Measurements from ENCODE around the gene CPNE4.
A peak's percentile ranks its signal among the peaks of the same experiment; 100 is the strongest.
"Not testable (repeated sequence)": the region's sequence is repeated elsewhere in the genome, so short reads cannot be mapped to it uniquely, and the experiment has no call there.

Gene CPNE4

GRCh38 chr3:132016061-132017041 lies 18.5 kb downstream of the CPNE4 start:
- no peak for DNase-seq (ENCODE audit: low read depth)

DNA sequence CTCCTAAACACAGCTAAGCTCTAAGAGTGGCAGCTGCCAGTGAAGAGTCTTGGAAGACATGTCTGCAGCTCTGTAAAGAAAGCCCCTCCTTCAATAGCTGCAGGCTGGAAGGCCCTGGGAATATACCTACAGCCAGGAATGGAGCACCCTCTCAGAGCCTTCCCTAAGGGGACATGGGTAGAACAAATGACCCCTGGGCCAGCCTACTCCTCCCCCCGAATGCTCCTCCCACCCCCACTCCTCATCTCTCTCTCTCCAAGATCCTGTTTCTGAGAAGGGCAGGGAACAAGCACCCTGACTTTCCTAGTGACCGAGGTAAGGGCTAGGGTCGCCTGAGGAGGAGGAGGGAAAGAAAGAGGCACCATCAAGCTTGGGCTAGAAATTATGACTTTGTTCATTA lies 20.7 kb downstream of the CPNE4 start:
- no peak for DNase-seq (ENCODE audit: low read depth)

- no peak for DNase-seq (ENCODE audit: low read depth)
Measured at GRCh38 chr3:132009241-132009640, 25.6 kb downstream of the CPNE4 start.

GRCh38 chr3:132008837-132009236 lies 26.0 kb downstream of the CPNE4 start:
- no peak for DNase-seq (ENCODE audit: low read depth)

GRCh38 chr3:132007617-132008016 lies 27.2 kb downstream of the CPNE4 start:
- DNase-seq (ENCODE audit: low read depth), result no peak

- no peak for DNase-seq (ENCODE audit: low read depth)
Measured at GRCh38 chr3:132006605-132007204, 28.1 kb downstream of the CPNE4 start.

DNA sequence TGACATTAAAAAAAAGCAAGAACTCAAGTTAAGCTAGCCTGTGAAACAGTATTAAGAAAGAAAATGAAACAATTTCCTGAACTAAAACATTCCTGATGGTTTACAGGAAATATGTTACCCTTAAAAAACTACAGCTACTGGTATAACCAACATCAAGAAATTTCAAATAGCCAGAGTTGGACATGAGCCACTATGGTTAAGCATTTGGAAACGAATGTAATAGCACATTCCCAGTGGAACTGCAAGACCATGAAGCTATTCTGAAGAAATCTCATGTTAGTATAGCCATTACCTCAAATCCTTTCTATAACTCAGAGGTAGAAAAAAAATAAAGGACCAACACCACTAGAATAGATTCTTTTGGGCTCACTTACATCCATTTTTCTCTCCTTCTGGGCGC lies 30.2 kb downstream of the CPNE4 start:
- peak; percentile 51 for DNase-seq (ENCODE audit: low read depth)

GRCh38 chr3:132003685-132004084 lies 31.1 kb downstream of the CPNE4 start:
- DNase-seq (ENCODE audit: low read depth), result no peak

GRCh38 chr3:132001999-132002398 lies 32.8 kb downstream of the CPNE4 start:
- DNase-seq (ENCODE audit: low read depth), result no peak

- DNase-seq (ENCODE audit: low read depth), result no peak
Measured at GRCh38 chr3:132001036-132001435, 33.8 kb downstream of the CPNE4 start.

DNA sequence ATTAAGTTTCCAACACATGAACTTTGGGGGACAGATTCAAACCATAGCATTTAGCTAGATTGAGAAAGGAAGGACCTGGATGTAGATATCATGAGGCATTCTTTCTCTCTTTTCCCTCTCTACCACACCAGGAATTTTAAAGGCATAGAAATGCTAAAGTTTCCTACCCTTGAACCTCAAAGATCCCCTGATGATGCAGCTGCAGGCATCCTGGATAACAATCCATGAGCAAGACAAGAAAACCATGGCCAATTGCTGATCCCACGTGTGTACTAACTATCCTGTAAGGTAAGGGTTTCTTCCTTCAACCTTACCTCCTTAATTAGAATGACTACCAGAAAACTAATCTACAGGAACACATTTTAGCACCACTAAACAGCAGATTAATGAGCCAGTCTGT lies 36.8 kb downstream of the CPNE4 start:
- DNase-seq (ENCODE audit: low read depth), result no peak

DNA sequence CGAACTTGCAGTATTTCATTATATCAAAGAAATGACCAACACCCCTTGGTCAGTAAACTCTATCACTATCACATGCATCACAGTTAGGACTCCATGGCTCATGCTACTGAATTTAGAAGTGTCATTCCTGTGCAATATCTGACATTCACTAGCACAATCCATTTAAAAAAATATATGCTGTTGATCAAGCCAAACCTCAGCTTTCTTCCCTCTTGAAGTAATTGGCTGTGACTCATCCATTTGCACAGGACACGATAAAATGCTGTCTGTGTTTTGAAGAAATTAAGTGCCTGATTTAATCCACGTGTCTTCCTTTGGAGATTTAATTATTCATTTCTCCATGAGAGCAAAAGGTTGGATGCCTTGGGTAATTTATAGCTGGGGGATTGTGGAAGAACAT lies 38.9 kb downstream of the CPNE4 start:
- no peak for DNase-seq (ENCODE audit: low read depth)

- no peak for DNase-seq (ENCODE audit: low read depth)
Measured at GRCh38 chr3:131989318-131989717, 45.5 kb downstream of the CPNE4 start.

- no peak for DNase-seq (ENCODE audit: low read depth)
Measured at GRCh38 chr3:131988209-131988608, 46.6 kb downstream of the CPNE4 start.

- DNase-seq (ENCODE audit: low read depth), result no peak
Measured at GRCh38 chr3:131983689-131984088, 51.1 kb downstream of the CPNE4 start.

- no peak for DNase-seq (ENCODE audit: low read depth)
Measured at GRCh38 chr3:131981323-131981722, 53.5 kb downstream of the CPNE4 start.

DNA sequence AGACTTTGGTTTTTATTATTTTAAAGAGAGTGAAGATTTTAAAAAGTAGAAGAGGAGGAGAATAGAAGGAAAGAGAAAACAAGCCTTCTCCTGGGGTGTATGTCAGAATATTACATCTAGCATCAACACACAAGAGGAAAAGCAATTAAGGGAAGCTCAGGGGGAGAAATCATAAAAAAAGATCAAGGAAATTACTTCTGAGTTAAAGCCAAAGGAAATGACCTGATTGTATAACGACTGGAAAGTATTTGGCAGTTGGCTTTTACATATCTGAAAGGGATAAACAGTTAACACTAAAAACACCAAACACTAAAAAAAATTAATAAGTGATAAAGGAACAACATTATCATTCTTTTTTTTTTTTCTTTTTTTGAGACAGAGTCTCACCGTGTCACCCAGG lies 58.4 kb downstream of the CPNE4 start:
- DNase-seq (ENCODE audit: low read depth), result no peak

GRCh38 chr3:131975047-131975446 lies 59.8 kb downstream of the CPNE4 start:
- no peak for DNase-seq (ENCODE audit: low read depth)

GRCh38 chr3:131973731-131974130 lies 61.1 kb downstream of the CPNE4 start:
- DNase-seq (ENCODE audit: low read depth), result no peak

DNA sequence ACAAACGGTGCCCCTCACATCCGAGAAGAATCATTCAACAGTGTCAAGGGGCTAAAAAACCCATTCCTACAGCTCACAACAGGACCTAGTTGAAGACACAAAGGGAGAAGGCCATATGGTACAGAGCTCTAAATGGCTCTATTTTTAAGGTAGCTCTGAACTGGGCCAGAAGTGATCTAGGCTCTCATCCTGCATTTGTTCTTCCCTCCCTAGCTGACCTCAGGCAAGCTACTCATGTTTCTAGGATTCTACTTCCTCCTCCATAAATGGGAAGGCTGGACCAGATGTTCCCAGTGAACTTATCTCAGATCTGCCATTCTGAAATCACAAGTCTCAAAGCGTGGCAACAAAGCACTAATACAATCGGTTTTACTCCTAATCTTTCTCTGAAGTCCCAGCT lies 62.3 kb downstream of the CPNE4 start:
- no peak for DNase-seq (ENCODE audit: low read depth)

GRCh38 chr3:131972091-131972490 lies 62.7 kb downstream of the CPNE4 start:
- no peak for DNase-seq (ENCODE audit: low read depth)

- DNase-seq (ENCODE audit: low read depth), result not testable (repeated sequence)
Measured at GRCh38 chr3:131963442-131963841, 71.4 kb downstream of the CPNE4 start.

DNA sequence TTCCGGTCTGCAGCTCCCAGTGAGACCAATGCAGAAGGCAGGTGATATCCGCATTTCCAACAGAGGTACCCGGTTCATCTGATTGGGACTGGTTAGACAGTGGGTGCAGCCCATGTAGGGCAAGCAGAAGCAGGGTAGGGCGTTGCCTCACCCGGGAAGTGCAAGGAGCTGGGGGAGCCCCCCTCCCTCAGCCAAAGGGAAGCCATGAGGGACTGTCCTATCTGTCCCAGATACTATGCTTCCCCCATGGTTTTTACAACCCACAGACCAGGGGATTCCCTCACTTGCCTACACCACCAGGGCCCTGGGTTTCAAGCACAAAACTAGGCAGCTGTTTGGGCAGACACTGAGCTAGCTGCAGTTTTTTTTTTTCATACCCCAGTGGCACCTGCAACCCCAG lies 71.8 kb downstream of the CPNE4 start:
- DNase-seq (ENCODE audit: low read depth), result no peak

- no peak for DNase-seq (ENCODE audit: low read depth)
Measured at GRCh38 chr3:131960324-131960723, 74.5 kb downstream of the CPNE4 start.
